Stimulated activated CD8-positive, alpha-beta memory T cell treated with anti-CD3 and anti-CD28 coated beads, Interleukin-12 subunit alpha, Interleukin-12 subunit beta, amount 100 ng/mL, for 1 hour (primary cell): ENCODE measurements around the gene CYTIP.
"Not testable (repeated sequence)": the region's sequence is repeated elsewhere in the genome, so short reads cannot be mapped to it uniquely, and the experiment has no call there.

Experiments
- DNase-seq: peaks from one replicate; pipeline ENCODE4 v3.0.0-alpha.2; 2020; ENCODE audit warnings: low read depth

CYTIP gene

GRCh38 chr2:157368508-157368907, 75.4 kb downstream of the CYTIP start:
- DNase-seq, result not testable (repeated sequence)

- no peak for DNase-seq
These were observed 76.2 kb downstream of the CYTIP start for GRCh38 chr2:157367704-157368103.
